Fibroblast of upper back skin (primary cell): Measurements from ENCODE around the gene POLR2L.

Experiments used
- DNase-seq: peaks from one replicate; pipeline ENCODE4 v3.0.0-alpha.2; 2013

The POLR2L gene

GRCh38 chr11:842370-843002 is at the start of gene POLR2L, which contains the start of gene TSPAN4:
Gene POLR2L, minus strand, starts transcription at chr11:842529. Its CDS starts 21 bp downstream, at chr11:842508.
Gene TSPAN4, plus strand, starts transcription at chr11:842852. Its CDS starts 7,453 bp downstream, at chr11:850305.
- DNase-seq: peak; percentile 86

- DNase-seq: no peak
Measured at GRCh38 chr11:890794-891540, 48.6 kb upstream of the POLR2L start.

GRCh38 chr11:889687-890475 is 47.6 kb upstream of the POLR2L start:
- DNase-seq: no peak

GRCh38 chr11:889257-889656 is 46.9 kb upstream of the POLR2L start:
- DNase-seq: no peak

- no peak for DNase-seq
Measured at GRCh38 chr11:888310-889212, 46.2 kb upstream of the POLR2L start.

- DNase-seq: no peak
Measured at GRCh38 chr11:887589-887988, 45.3 kb upstream of the POLR2L start.

- DNase-seq: no peak
Measured at GRCh38 chr11:886568-886967, 44.2 kb upstream of the POLR2L start.

GRCh38 chr11:884578-885070 is 42.3 kb upstream of the POLR2L start:
- DNase-seq: no peak

- DNase-seq: no peak
Measured at GRCh38 chr11:883527-883926, 41.2 kb upstream of the POLR2L start.

GRCh38 chr11:882596-882995 is 40.3 kb upstream of the POLR2L start:
- DNase-seq: peak; percentile 38

- no peak for DNase-seq
Measured at GRCh38 chr11:880447-880846, 38.1 kb upstream of the POLR2L start.

- DNase-seq: no peak
Measured at GRCh38 chr11:877565-877964, 35.2 kb upstream of the POLR2L start.

- no peak for DNase-seq
Measured at GRCh38 chr11:876545-876944, 34.2 kb upstream of the POLR2L start.

- DNase-seq: no peak
Measured at GRCh38 chr11:875769-876301, 33.5 kb upstream of the POLR2L start.

GRCh38 chr11:875203-875602 is 32.9 kb upstream of the POLR2L start:
- no peak for DNase-seq

GRCh38 chr11:873706-874105 is 31.4 kb upstream of the POLR2L start:
- no peak for DNase-seq

GRCh38 chr11:872799-873198 is 30.5 kb upstream of the POLR2L start:
- DNase-seq: no peak

GRCh38 chr11:871472-871871 is 29.1 kb upstream of the POLR2L start:
- DNase-seq: no peak

GRCh38 chr11:870418-870817 is 28.1 kb upstream of the POLR2L start:
- no peak for DNase-seq

GRCh38 chr11:870127-870413 is 27.7 kb upstream of the POLR2L start:
- DNase-seq: no peak

GRCh38 chr11:869399-870126 is 27.2 kb upstream of the POLR2L start:
- no peak for DNase-seq

GRCh38 chr11:868802-869201 is 26.5 kb upstream of the POLR2L start:
- DNase-seq: no peak
